GM12878 (cell line): ENCODE results near the gene TKT. TPM values are rescaled to one million over a fixed set of nuclear protein-coding genes. Genes with fewer than 3 reads are reported as not detected.

Experiments
- ATAC-seq: fragments of 200-7000 bp; cut with Tn5 transposase; 3 replicates; pipeline ENCODE4 v1.9.1; 2020; ENCODE audit warnings: mild to moderate bottlenecking, moderate library complexity
- BruUV-seq: library from RNA; stranded (reverse); fragments of 400-500 nt; replicated peaks from 2 replicates; lab custom pipeline; 2021; lab: Mats Ljungman, UMichigan
- CTCF ChIA-PET: fragments of 300-600 bp; sonication (Branson Sonifier 250); formaldehyde crosslinking; extraction: SDS; loops from one replicate; lab custom pipeline; 2021; ENCODE audit warnings: inconsistent platforms; lab: Yijun Ruan, JAX
- POLR2A ChIA-PET: fragments of 350-600 bp; formaldehyde crosslinking; extraction: SDS; loops from one replicate; lab custom pipeline; 2021; ENCODE audit warnings: inconsistent platforms; lab: Charles Lee
- RAD21 ChIA-PET: fragments of 300-600 bp; sonication (Branson Sonifier 250); formaldehyde crosslinking; loops from one replicate; lab custom pipeline; 2023; ENCODE audit warnings: antibody characterized with exemption; ENCODE audit not compliant: unreplicated experiment; lab: Charles Lee
- SMC1A ChIA-PET: fragments of 300-600 bp; sonication (Branson Sonifier 250); formaldehyde crosslinking; loops from one replicate; lab custom pipeline; 2023; ENCODE audit not compliant: unreplicated experiment, uncharacterized antibody; lab: Charles Lee
- DNase-seq: peaks from one replicate; pipeline ENCODE4 v3.0.0-alpha.2; 2011; ENCODE audit warnings: low read depth, low spot score
- FAIRE-seq: peaks from 3 replicates; lab custom pipeline; 2011; peaks lifted over from hg19 to GRCh38; lab: Jason Lieb, UNC
- H2AFZ ChIP-seq: 2 replicates; pipeline ENCODE4 v1.6.0; 2011; ENCODE audit warnings: low read depth, low read length, control low read depth; ENCODE audit not compliant: control insufficient read depth
- H3K27ac ChIP-seq: 2 replicates; pipeline ENCODE4 v1.5.1; 2011; ENCODE audit warnings: control low read depth; ENCODE audit not compliant: control insufficient read depth, insufficient read depth
- H3K27me3 ChIP-seq, 2 experiments: replicated peaks in 1 of 2; 2 replicates each; pipeline versions ENCODE4 v1.6.0 to v1.6.1; 2011; ENCODE audit warnings: low read length in 1 of 2; ENCODE audit not compliant: control insufficient read depth in 2 of 2, insufficient read depth in 2 of 2
- H3K36me3 ChIP-seq, 2 experiments: 2 replicates each; pipeline ENCODE4 v1.5.1; 2011; ENCODE audit warnings: low read length in 1 of 2; ENCODE audit not compliant: control insufficient read depth in 2 of 2, insufficient read depth in 2 of 2
- H3K4me1 ChIP-seq: 2 replicates; pipeline ENCODE4 v1.6.1; 2011; ENCODE audit warnings: mild to moderate bottlenecking, low read length, moderate library complexity, mixed read lengths; ENCODE audit not compliant: control insufficient read depth, insufficient read depth
- H3K4me2 ChIP-seq: 2 replicates; pipeline ENCODE4 v1.6.0; 2011; ENCODE audit warnings: control low read depth; ENCODE audit not compliant: control insufficient read depth, insufficient read depth
- H3K4me3 ChIP-seq: fragments of 200-600 bp; sonication (generic); 2 replicates; pipeline ENCODE4 v1.5.1; 2016
- H3K79me2 ChIP-seq: 2 replicates; pipeline ENCODE4 v1.6.0; 2011; ENCODE audit warnings: low read length; ENCODE audit not compliant: control insufficient read depth, insufficient read depth
- H3K9ac ChIP-seq: 2 replicates; pipeline ENCODE4 v1.8.0; 2011; ENCODE audit warnings: low read length, control low read depth, mixed read lengths; ENCODE audit not compliant: control insufficient read depth, insufficient read depth
- H3K9me3 ChIP-seq: replicated peaks from 3 replicates; pipeline ENCODE4 v1.5.1; 2011; ENCODE audit warnings: mild to moderate bottlenecking, low read length; ENCODE audit not compliant: control insufficient read depth, insufficient read depth
- H4K20me1 ChIP-seq: 2 replicates; pipeline ENCODE4 v1.6.0; 2011; ENCODE audit not compliant: control insufficient read depth, insufficient read depth
- CHD1 ChIP-seq: IDR thresholded peaks from 2 replicates; pipeline ENCODE4 v1.6.1; 2012; ENCODE audit warnings: low read depth, low read length, improper control_type of control experiment
- CTCF ChIP-seq, 3 experiments: IDR thresholded peaks in 2 of 3; conservative IDR thresholded peaks in 1 of 3; 2 replicates each; pipeline ENCODE4 v1.5.1; 2011; ENCODE audit warnings: low read depth in 3 of 3, low read length in 3 of 3, mild to moderate bottlenecking in 3 of 3, control low read depth in 2 of 3, moderate library complexity in 2 of 3, inconsistent platforms in 1 of 3, mixed read lengths in 1 of 3; ENCODE audit not compliant: control insufficient read depth in 2 of 3, insufficient read depth in 1 of 3; ENCODE audit errors: extremely low read depth in 1 of 3
- NBN ChIP-seq: fragments of 450-650 bp; IDR thresholded peaks from 2 replicates; pipeline ENCODE4 v1.6.1; 2016
- NFYB ChIP-seq: IDR thresholded peaks from 2 replicates; pipeline ENCODE4 v1.6.1; 2011; ENCODE audit warnings: low read depth, mild to moderate bottlenecking, low read length, improper control_type of control experiment, moderate library complexity; ENCODE audit not compliant: insufficient read depth
- REST ChIP-seq: IDR thresholded peaks from 2 replicates; pipeline ENCODE4 v1.6.1; 2012; ENCODE audit warnings: mild to moderate bottlenecking, low read depth, low read length
- WGBS: methylation state at CpG from one replicate; pipeline ENCODE4 v1.1.6; 2016; ENCODE audit warnings: low lambda C conversion rate; ENCODE audit not compliant: insufficient replicate concordance, insufficient coverage; ENCODE audit errors: missing lambda C conversion rate; 5-methylcytosine and 5-hydroxymethylcytosine counted together
- in situ Hi-C: fragments of 300-500 bp; cut with MboI; formaldehyde crosslinking; loops from 9 replicates; pipeline ENCODE4 v1.14.3; 2018; ENCODE audit warnings: mixed read lengths
- intact Hi-C: fragments of 100-400 bp; cut with micrococcal nuclease; formaldehyde crosslinking; loops from one replicate; pipeline ENCODE4 v1.14.2; 2022; ENCODE audit not compliant: unreplicated experiment
- polyA plus RNA-seq, 11 experiments: library from polyadenylated mRNA; depleted of rRNA in 4 of 11; unstranded in 6 of 11; stranded (reverse) in 5 of 11; fragments of >200 nt; fragmentation: Nextera tagmentation in 4 of 11; fragmentation: Illumina TruSeq in 1 of 11; extraction: Ambion mirVana in 4 of 11; extraction: Trizol in 1 of 11; gene quantifications; 1 replicate in 1 of 11; 2 replicates in 10 of 11; pipeline versions ENCODE4 v1.2.1 to v1.2.3, GENCODE V29; 2011 to 2016; ENCODE audit warnings: inconsistent platforms in 2 of 11, missing spikeins in 2 of 11, low read depth in 1 of 11
- total RNA-seq, 4 experiments: library from RNA; depleted of rRNA in 3 of 4; stranded (reverse); fragments of >200 nt in 3 of 4; fragmentation: Illumina TruSeq in 1 of 4; extraction: Trizol in 1 of 4; gene quantifications; 2 replicates each; pipeline versions ENCODE4 v1.2.1 to v1.2.3, GENCODE V29; 2013 to 2021

The TKT gene
- total and polyA plus RNA-seq, 10 of the 15 experiments (the other 5 are each of a cell fraction or from before 2014, with no cell fraction given), result 56.4 to 385 (median 143) TPM

- Histone ChIP-seq H3K9ac (no peak overlapping the region), H3K9me3 (no peaks in the 10 kb centered on the region), H3K27me3 (no peaks in the 10 kb centered on the region), H2AFZ (no peak overlapping the region), H3K36me3 (peaks cover 37 to 66% of the 10 kb centered on the region in 2 experiments), H4K20me1 (no peaks in the 10 kb centered on the region), H3K79me2 (no peaks in the 10 kb centered on the region), H3K4me3 (no peak overlapping the region), H3K4me2 (no peak overlapping the region), H3K4me1 (no peaks in the 10 kb centered on the region), H3K27ac (no peak overlapping the region)
- WGBS, result 93% methylated on average over 10 of the region's 10 CpGs
- no peak for ATAC-seq
- no TSS peak for BruUV-seq
- DNase-seq, result no peak
- no peak for FAIRE-seq
- in situ Hi-C loops, result no loop called here
- SMC1A ChIA-PET, result interaction anchor here (0.6 to 0.7 kb wide), 2 partner anchors 9 to 40 kb away, joined by 3 read pairs; no protein-coding TSS in a partner anchor
- RAD21 ChIA-PET, result no interaction called here
- TF ChIP-seq NFYB, result no peak
- TF ChIP-seq CTCF (IDR thresholded peaks at IDR 0.05 in 2 of 3, conservative IDR thresholded peaks at IDR 0.05 in 1 of 3; ENCODE audit: control insufficient read depth in 2 of 3, extremely low read depth in 1 of 3, insufficient read depth in 1 of 3, low read depth in 3 of 3, low read length in 3 of 3), result no peak
- TF ChIP-seq CHD1, result no peak
- no peak for TF ChIP-seq REST
- no peak for TF ChIP-seq NBN
- CTCF ChIA-PET, result interaction anchor here (1.1 to 1.5 kb wide), 2 partner anchors 102 to 121 kb away, joined by 3 to 6 read pairs; no protein-coding TSS in a partner anchor
- POLR2A ChIA-PET, result interaction anchor here (1.1 kb wide), 1 partner anchor 40 kb away, joined by 3 read pairs; no protein-coding TSS in a partner anchor
- intact Hi-C loops, result no loop called here
Observed at GRCh38 chr3:53234841-53235232, 21.0 kb downstream of the TKT start.
